GM21367 (cell line): ENCODE measurements around the gene FGD3.
"Not testable (repeated sequence)": the region's sequence is repeated elsewhere in the genome, so short reads cannot be mapped to it uniquely, and the experiment has no call there.

Experiments
- ATAC-seq: cut with Tn5 transposase; IDR thresholded peaks from one replicate; pipeline ENCODE4 v1.9.1; 2021; ENCODE audit not compliant: unreplicated experiment

Gene FGD3

GRCh38 chr9:93004561-93004960, 57.2 kb downstream of the FGD3 start:
- no peak for ATAC-seq

GRCh38 chr9:93005876-93006275, 58.6 kb downstream of the FGD3 start:
- ATAC-seq: no peak

GRCh38 chr9:93007529-93008058, 60.3 kb downstream of the FGD3 start:
- no peak for ATAC-seq

DNA sequence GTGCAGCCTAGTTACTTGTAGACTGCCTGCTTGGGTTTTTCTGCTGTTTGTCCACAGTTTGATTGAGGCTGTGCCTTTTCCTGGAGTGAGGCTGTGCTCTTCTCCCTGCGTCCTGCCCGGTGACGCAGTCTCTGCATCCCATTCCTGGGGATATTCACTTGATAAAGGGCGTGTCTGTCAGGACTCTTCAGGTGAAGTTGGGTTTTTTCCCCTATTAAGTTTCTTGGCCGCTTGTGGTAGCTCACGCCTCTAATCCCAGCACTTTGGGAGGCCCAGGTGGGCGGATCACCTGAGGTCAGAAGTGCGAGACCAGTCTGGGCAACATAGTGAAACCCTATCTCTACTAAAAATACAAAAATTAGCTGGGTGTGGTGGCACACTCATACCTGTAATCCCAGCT, 61.1 kb downstream of the FGD3 start:
- ATAC-seq: no peak

GRCh38 chr9:93009337-93010015, 62.2 kb downstream of the FGD3 start:
- no peak for ATAC-seq

- ATAC-seq: no peak
Measured at GRCh38 chr9:93010056-93010455, 62.7 kb downstream of the FGD3 start.

DNA sequence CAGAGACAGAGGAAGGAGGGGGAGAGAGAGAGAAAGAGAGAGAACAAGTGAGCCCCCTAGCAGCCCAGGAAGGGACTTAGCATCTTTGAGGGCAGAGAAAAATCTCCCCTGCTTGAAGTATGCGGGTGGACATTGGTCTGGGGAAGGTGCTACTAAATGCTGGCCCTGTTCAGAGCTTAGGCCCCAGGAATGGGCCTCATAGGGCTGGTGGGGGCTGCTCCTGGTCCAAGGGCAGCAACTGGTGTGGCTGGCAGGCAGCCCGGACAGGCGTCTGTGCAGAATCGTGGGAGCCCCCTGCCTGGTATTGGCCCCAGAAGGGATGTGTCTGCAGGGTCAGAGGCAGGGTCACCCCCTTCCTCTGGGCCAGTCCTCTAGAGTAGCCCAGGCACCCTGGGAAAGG, 63.4 kb downstream of the FGD3 start:
- ATAC-seq: no peak

GRCh38 chr9:93011114-93011513, 63.8 kb downstream of the FGD3 start:
- ATAC-seq: no peak

GRCh38 chr9:93012963-93013855, 65.9 kb downstream of the FGD3 start:
- no peak for ATAC-seq

DNA sequence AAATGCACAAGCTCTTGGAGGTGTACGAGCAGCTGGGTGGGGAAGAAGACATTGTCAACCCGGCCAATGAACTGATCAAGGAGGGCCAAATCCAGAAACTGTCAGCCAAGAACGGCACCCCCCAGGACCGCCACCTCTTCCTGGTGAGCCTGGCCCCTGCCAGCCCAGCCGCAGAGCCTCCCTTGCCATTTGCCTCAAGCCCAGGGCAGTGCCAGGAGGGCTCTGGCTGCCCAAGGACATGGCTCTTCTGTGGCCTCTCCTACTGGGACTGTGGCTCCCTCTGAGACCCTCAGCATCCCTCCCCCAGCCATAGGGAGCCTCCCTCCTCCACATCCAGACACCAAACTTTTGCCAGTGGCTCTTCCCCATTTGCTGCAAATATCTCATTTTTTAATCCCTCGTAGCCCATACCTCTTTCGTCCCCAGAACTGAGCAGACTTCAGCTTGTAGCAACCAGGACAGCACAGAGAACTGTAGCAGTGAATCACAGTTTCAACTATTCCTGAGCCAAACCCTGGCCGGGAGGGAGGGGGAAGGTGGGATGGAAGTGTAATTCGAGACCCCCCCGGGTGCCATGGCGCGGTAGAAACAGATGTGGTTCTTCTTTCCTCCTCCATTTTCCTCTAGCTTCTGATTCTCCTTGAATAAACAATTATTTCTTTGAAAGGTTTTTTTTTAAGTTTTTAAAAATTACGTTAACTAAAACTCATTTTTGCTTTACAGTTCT, 66.7 kb downstream of the FGD3 start:
- ATAC-seq: no peak

GRCh38 chr9:93015190-93015589, 67.9 kb downstream of the FGD3 start:
- not testable (repeated sequence) for ATAC-seq

DNA sequence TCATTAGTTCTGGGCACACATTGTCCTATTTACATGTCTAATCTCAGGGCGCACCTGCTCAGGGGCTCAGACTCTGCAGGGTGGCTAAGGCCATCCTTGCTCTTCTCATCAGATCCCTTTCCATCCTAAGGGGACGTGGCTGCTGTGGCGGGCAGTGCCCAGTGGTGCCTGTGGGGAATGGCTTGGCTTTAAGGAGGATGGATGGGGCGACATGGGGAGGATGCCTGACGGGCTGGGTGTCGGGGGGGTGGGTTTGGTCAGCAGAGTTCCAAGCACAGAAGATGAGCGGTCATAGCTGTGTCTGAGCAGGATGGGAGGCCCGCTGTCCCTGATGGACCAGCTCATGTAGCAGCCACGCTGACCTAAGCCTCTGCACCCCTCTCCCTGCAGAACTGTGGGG, 70.3 kb downstream of the FGD3 start:
- ATAC-seq: no peak

DNA sequence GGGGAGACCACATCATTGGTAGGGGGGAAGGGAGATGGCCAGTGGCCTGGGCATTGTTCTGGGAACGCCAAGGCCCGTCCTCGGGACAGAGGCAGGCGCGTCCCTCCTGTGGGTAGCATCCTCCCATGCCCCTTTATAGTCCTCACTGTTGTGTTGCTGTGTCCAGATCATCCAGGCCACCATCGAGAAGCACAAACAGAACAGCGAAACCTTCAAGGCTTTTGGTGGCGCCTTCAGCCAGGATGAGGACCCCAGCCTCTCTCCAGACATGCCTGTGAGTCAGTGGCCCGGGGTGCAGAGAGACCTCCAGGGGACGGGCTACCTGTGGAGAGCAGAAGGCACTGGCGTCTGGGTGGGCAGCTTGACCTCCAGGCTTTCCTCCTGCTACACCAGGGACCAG, 72.8 kb downstream of the FGD3 start:
- no peak for ATAC-seq

DNA sequence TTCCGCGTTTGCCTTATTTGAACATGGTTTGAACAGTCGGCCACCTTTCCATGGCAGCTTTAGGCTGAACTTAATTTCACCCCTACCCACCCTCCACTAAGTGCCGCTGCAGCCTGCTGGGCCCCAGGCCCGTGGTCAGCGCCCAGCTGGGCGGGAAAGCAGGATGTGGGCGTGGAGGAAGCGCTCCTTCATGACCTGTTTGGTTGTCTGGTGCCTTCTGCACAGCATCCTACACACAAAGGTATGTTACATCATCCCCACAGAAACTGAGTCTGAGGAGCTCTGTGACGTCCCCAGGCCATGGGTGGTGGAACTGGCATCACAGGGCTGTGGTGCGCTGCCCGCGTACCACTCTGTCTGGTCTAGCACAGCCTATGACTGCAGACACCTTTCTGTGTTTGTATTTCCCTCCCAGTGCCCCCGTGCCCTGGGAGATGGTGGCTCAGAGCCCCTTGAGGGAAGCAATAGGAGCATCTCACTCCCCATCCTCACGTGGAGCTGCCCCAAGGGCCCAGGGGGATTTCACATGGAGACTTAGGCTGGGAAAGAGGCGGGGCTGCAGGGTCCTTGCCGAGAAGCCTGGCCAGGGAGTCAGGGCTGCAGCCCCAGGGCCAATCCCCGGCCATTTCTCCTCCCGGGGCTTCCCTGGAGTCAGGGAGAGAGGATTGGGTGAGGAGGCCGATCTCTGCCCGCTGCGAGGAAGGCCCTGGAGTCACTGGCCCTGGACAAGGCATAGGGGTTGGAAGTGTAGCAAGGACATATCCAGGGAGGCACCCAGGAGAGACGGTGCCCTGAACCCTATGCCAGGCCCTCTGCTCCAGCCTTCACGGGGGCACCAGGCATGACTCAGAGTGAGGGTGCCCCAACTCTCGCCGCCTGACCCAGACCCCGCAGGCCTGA, 73.7 kb downstream of the FGD3 start:
- no peak for ATAC-seq

DNA sequence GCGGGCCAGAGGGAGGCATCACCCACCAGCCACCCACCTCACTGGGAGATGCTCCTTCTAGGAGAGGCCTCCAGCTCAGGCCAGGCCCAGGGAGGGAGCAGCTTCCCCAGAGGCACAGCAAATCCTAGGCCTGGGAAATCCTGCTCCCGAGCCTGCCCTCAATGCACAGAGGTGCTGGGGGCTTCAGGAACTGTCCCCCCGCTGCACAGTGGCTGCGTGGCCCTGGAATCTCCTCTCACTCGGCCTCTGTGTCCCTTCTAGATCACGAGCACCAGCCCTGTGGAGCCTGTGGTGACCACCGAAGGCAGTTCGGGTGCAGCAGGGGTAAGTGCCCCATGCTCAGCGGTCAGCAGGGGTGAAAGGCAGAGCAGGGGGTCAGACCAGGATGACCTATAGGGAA, 74.7 kb downstream of the FGD3 start:
- no peak for ATAC-seq

GRCh38 chr9:93022721-93023520, 75.6 kb downstream of the FGD3 start:
- no peak for ATAC-seq

- ATAC-seq: no peak
Measured at GRCh38 chr9:93023521-93023815, 76.1 kb downstream of the FGD3 start.

GRCh38 chr9:93024646-93024910, 77.3 kb downstream of the FGD3 start:
- ATAC-seq: no peak

DNA sequence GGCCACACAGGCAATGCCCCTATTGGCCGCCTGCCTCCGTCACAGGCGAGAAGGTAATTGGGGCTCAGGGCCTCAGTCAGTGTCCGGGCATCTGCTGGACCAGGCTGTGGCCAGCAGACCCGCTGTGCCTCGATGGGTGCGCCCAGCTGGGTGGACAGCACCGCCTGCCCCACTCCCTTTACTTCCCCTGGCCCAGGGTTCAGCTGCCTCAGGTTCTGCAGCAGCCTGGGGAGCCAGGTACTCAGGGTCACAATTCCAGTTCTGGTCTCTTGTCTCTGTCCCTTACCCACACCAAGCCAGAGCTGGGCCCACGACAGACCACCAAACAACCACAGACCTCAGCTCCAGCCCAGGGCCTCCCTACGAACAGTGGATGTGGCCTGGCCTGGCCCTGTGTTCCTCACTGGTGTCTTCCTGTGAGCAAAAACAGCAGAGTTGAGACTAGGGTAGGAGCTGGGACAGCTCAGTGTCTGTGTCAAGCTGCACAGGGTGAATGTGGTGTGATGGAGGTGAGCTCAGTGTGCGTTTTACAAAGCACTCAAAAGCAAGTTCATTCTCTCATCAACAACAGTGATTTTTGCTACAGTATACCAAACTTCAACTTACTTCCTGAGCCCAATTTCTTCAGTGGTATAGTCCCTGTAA, 77.8 kb downstream of the FGD3 start:
- no peak for ATAC-seq

DNA sequence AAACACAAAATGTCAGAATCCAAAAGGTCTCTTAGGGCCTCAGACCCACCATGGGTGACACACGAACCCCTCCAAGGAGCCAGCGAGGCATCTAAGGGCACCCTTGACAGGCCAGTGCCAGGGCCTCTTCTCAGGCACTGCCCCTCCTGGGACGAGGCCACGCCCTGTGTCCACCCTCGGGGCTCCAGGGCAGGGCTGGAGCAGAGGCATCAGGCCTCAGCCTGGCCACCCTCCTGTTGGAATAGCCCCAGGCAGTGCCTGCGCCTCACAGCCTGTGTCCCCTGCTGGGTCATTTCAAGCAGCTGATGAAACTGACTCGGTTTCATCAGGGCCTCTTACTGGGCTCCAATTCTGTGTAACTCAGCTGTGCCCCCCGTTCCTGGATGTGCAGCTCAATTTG, 78.4 kb downstream of the FGD3 start:
- no peak for ATAC-seq
